COLO668 (cell line): ENCODE measurements around the gene P2RX2.

ENCODE experiments used
- DNase-seq: peaks from one replicate; lab custom pipeline; 2025; ENCODE audit not compliant: unreplicated experiment; lab: John Stamatoyannopoulos, UW

P2RX2 gene

DNA sequence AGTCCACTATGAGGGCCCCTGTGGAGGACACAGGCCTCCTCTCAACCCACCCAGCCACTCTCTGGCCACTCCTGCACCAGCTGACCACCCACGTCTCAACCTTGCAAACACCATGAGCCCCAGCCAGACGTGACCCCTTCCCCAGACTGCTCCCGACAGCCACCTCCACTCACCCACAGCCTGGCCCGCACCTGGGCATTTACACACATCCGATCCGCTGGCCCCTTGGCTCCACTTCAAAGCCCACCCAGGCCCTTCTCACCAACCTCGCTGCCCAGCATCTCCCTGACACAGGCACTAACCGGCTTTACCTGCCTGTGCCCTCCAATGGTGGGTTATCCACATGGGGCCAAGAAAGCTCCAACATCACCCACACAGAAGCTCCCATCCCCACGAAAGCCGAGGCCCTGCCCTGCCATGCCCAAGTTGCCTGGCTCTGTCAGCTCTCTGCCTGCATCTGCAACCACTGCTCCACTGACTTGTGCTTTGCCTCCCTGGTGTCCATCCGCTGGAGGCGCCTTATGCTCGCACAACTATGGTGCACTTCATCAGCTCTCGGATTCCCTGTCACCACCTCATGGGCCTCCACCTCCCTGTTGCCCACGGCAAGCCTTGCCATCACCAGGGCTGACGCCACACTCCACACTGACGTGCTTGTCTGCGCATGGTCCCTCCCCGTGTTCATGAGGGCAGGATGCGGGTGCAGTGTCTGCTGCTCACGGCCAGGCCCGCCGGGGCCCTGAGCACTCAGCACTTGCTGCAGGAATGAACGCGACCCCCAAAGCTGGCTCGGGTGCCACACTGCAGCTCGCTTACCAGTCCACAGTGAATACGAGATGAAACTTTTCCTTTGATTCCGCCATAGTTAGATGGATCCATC is 16.7 kb downstream of the P2RX2 start:
- no peak for DNase-seq

DNA sequence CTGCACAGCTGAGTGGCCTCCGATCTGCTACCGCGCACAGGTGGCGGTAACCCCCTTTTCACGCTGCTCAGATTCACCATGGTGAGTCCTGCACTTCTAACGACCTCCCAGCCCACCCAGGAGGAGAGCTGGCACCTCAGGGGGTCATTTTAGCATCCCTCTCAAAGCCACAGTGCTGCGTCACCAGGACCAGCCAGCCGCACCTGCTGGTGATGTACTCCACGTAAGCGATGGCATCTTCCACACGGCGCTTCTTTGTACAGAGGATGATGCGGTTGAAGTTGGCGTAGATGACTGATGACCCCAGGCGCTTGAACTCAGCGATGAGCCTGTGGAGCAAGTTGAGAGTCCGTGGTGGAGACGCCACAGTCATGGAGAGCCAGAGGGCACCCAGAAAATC is 19.2 kb downstream of the P2RX2 start:
- no peak for DNase-seq

DNA sequence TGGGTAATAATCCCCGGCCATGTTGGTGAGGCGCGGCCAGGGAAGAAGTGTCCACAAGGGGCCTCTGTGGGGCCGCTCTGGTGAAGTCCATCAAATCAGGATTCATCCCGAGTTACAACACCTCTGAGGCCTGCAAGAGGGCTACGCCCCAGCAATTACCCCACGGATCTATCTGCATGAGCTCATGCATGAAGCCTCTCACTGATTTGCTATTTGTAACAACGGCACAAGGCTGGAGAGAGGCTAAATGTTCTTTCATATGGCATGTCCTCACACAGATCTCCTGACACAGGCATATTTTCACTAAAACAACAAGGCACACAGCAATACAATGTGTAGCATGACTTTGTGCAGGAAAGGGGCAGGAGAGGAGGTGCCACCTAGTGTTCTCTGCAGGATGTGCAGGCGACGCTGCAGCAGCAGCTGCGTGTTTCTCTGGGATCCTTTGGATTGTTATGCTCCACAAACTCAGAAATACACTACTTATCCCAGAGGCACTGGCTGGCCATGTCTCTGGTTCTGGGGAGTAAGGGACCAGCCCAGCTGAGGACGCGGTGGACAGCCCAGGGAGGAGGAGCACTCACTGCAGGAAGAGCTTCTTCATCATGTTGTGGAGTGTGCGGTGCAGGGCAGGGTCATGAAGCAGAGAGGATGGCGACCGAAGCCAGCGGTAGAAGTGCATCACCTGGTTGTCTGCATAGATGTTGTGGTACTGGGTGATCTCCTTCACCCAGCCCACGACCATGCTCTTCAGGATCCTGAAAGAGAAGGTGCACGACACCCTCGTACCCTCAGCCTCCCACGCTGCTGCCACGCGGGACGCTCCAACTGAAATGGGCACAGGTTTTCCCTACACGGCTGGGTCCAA is 20.2 kb downstream of the P2RX2 start:
- peak; percentile 2 for DNase-seq

DNA sequence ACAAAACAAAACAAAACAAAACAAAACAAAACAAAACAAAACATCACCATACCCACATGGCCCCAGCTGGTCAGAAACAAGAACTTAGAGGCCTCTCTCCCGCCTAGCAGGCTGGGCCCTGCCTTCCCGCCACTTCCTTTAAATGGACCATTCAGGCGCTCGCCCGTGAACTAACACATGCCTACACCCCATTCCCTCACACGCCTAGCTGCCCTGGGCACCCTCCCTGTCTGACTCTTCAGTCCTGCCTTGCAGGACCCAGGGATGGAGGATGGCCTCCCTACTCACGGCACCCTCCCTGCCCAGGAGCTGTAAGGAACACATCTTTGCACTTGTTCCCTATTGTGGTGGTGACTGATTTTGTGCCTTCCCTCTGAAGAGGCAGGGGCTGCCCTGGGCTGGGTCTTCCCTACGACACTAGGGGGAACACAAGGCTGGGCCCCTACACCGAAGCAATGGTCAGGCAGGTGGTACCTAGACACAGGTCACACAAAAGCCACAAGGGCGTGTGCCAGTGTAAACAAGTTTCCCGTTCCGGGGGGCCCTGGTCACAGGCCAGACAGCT is 21.5 kb downstream of the P2RX2 start:
- DNase-seq = no peak

DNA sequence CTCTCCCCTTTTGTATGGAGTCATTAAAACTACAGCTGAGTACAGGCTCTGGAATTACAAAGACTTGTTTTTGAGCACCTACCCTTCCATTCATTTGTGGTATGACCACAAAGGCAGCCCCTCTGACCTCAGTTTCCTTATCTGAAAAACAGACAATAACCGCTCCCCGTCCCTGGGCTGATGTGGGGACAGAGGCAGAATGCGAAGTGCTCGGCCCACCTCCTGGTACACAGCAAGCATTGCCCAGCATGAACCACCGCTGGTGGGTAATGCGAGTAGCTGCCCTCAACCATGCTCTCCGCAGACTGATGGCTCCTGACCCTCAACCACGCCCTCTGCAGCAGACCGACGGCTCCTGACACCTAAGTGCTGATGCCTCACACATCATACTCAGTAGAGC is 22.4 kb downstream of the P2RX2 start:
- DNase-seq = no peak

DNA sequence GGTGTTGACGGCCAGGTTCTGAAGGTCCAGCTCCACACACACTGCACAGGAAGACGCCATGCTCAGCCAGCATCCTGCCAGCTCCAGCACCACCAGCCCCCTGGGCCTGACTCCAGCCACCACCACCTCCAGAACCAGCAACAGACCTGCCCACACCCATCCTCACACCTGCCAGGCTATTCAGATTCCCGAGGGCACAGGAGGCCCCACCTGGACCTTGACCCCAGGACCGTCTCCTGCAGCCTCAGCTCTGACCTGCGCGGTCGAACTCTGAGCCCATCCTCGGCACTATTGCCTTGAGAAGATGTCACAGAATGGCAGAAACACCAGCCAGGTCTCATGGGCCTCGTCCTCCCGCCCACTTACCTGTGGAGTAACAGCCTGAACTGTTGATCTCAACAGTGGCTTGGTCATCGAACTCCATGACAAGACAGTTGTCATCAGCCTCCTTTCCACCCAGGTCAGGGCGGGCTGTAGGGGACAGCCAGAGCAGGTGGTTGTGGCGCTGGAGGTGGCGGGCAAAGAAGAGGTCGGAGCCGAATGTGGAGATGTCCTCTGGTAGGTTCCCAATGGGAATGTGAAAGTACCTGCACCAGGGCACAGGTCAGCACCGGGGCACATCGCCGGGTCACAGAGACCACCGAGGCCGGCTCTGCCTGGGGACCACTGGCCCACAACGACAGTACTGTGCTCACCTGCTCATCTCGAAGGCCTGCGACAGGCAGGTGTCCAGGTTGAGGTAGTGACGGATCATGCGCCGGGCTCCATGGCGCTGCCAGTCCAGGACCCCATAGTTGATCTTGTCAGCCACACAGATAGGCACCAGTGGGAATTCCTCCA is 23.5 kb downstream of the P2RX2 start:
- DNase-seq = no peak

DNA sequence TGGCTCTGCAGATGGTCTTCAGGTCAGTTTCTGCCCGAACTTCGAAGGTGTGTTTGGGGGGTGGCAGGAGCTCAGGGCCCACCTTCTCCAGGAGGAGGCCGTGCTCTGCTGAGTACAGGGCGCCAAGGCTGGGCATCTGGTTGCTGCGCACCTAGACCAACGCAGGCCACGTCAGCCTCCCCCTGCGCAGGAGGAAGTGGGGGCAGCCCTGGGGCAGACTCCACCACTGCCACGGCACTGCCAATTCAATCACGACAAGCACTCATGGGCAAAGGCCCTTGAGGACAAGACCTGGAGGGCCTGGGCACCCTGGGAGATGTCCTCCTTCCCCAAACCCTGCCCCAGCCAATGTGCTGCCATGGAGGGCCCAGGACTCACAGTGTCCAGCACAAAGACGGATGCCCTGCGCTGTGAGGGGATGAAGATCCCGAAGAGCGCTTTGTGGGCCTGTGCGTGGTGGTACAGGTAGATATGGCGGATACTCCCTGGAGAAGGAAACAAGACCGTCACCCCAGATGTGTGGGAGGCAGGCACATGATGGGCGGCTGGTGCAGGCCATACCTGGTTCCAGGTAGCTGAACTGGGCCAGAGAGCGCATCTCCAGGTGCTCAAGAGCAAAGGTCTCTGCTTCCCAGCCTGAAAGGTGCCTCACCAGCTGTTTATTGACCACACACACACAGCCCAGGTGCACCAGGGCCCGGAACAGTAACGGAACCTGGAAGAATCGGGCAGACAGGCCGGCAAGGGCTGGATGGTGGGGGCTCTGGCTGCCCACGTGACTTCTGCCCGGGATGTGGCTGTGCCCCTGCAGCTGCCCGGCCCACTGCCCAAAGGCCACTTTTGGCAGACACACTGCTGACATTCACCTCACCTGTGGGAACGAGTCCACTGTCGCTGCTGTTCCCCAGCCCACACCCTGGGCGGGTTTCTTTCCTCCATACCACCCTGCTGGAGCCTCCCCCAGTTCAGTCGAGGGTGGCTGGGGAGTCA is 24.6 kb downstream of the P2RX2 start:
- no peak for DNase-seq

DNA sequence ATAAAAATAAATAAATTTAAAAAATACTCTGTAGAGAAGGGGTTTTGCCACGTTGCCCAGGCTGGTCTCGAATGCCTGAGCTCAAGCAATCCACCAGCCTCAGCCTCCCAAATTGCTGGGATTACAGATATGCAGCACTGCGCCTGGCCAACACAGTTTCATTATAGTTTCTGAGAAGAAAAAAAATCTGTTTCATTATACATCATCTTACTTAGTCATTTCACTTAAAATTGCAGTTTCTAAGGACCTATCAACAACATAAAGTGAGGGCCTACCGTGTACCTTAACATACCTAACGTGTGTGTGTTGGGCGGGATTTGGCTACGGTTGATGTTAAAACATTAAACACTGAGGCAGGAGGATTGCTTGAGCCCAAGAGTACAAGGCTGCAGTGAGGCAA is 28.3 kb downstream of the P2RX2 start:
- DNase-seq = no peak

DNA sequence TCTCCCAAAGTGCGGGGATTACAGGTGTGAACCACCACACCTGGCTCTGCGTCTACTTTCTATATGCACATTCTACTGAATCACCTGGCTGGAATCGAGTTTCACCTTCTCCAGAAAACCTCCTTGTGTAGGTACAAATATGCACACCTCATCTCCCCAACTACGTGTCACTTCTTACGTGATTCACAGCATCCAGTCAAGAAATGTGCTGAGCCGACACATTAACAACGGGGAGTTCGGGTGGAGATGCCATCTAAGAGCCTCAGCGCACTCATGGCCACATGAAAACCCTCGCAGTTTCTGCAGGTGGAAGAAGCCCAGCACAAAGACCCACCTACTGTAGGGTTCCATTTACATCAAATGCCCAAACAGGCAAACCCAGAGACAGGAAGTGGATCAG is 29.3 kb downstream of the P2RX2 start:
- no peak for DNase-seq

DNA sequence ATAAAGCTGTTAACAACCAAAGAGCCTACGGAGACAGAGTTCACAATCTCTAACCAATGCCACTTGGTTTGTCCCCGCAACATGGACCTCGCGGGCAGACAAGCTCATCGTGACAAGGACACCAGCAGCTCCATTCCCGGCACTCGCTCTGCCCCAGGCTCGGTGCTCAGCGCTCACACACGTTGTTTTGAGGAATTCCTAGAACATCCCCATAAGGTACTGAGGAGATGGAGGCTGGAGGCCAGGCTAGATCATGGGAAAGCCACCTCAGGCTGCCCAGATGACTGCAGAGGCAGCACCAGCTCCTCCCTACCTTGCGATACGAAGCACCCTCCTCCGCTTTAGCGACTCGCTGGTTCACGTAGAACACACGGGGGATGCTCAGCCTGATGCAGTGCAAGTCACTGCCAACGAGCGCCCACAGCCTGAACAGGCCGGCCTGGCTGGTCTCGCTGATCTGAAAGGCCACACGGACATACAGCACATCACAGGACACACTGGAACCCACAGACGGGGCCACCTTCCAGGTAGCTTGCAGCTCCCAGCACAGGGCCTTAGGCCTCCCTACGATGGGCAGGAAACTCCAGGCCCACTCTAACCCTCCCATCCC is 30.1 kb downstream of the P2RX2 start:
- no peak for DNase-seq

DNA sequence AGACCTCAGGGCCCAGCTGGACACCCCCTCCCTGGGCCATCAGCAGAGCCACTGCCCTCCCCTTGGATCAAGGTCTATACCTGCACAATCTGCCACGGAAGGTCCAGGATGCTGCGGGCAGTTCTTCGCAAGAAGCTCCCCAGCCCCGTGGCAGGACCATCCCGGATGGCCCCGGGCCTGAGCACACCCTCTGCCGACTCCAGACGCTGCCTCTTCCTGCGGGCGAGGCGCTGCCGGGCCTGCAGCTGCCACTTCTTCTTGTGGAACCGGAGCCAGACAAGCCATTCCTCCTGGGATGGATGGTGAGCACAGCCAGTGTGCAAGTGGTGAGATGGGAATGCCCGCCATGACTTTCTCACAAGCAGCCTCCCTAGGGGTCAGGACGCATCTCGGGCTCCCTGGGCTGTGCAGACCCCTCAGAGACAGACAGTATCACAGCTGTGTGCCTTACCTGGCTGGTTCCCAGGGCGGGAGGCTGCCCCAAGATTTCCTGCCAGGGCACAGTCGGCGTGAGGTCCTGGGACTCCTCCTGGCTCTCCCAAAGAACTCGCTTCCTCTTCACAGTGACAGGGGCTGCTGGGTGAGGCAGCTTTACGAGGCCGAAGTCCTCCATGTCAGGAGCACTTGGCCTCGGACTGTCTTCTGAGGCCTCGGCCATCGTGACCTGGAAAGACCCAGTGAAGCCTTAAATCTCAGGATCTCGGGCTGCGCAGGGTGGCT is 30.8 kb downstream of the P2RX2 start:
- DNase-seq = no peak

DNA sequence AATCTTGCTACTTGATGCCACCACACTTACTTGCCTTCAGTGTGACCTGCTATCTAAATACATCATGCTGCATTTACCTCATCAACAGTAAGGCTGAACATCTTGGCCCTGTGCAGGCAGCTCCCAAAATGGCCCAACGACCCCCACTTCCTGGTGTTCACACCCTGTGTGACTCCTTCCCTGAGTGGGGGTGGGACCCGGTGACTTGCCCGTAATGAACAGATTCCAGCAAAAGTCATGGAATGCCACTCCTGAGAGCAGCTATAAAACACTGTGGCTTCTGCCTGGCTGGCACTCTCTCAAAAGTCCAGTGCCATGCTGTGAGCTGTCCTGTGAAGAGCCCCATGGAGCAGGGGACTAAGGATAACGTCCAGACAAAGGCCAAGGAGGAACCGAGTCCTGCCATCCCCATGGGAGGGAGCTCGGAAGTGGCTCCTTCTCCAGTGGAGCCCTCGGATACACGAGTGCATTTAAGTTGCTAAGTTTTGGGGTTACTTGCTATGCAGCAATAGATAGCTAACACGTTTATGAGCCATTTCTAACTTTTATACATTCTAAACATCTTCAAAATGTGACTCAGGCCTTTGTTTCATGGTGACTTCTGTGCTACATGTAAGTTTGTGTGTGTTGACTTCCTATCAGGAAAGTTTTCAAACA is 33.0 kb downstream of the P2RX2 start:
- no peak for DNase-seq

DNA sequence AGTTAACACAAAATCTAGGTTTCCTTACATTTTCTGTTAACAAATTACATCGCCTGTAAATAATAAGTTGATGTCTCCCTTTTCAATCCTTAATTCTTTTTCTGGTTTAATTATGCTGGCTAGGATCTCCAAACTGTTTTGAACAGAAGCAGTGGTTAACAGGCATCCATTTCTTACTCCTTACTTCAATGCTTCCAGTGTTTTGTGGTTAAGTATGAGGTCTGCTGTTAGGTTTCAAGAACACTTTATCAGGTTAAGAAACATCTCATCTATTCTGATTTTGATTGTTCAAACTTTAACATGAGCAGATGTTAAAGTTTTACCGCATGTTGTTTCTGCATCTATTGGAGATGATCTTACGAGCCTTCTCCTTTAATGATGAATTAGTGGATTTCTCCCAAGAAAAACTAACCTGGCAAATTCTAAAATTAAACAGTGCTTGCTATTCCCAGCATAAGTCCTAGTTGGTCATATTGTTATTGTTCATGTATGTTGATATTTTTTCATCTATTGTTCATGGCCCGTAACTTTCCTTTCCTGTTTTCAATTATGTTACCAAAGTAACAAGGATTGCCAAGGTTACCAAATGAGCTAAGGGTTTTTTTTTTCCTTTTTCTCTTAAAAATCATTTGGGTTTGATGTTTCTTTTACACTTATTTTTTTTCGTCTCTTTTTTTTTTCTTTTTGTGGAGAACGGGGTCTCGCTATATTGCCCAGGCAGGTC is 35.2 kb downstream of the P2RX2 start:
- no peak for DNase-seq

DNA sequence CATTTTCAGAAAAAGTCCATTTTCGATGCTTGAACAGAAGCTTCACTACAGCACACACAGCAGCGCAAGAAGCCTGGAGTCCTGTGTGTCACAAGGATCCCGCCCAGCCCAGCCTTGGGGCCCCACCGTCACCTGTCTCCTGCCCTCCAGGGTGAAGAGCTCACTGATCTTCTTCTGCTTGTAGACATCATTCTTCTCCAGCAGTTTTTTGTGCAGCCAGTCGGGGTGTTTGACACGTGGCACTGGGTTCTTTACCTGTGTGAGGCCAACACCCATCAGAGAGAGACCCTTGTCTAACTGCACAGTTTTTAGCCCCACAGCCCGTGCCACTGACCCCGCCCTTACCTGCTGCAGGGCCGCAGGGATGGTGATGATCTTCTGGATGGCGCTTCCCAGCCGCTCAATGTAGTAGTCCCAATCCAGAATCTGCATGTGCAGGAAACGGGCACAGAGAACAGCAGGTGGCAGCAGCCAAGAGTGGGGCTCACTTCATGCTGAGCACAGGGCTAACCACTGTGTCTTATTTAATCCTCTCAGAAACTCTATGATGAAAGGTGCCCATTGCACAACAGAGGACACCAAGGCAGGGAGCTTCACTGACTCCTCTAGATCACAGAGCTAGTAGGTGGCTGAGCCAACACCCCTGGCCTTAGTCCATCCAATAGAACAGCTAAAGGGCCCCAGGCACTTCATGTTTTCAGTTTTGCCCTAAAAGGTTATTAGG is 38.6 kb downstream of the P2RX2 start:
- no peak for DNase-seq

DNA sequence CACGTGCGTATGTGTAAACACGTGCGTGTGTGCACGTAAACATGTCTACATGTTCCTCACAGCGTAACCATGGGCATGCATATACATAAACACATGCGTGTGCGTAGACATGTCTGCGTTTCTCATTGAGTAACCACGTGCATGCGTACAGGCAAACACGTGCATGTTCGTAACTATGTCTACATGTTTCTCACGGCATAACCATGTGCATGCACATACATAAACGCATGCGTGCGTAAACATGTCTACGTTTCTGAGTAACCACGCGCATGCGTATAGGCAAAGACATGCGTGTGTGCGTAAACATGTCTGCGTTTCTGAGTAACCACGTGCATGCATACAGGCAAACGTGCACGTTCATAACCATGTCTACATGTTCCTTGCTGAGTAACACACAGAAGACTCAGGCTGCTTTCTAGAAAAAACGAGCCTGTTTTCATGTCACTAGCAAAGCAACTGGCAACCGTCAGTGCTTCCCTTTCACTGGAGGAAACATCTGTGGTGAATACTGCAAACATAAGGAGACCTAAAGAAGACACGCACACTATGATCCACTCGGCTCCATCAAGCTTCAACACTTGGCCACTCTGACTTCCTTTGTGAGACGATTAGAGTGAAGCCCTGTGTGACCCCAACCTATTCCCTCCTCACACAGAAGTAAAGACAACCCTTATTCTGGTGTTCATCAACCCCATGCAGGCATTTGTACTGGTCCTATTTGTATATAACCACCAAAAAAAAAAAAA is 39.7 kb downstream of the P2RX2 start:
- DNase-seq = no peak

DNA sequence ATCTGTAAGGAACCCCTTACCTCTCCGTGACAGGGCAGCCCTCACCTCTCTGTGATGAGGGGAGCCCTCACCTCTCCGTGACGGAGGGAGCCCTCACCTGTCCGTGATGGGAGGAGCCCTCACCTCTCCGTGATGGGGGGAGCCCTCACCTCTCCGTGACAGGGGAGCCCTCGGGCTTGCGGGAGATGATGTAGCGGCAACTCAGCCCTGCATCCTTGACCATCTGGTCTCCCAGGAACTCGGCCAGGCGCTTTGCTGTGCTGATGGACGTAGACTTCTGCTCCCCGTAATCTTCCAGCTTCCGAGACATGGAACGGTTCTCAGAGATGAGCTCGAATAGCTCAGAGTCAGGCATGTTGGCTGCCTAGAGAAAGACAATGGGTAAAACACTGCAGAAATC is 40.6 kb downstream of the P2RX2 start:
- no peak for DNase-seq
